Measurements from ENCODE around the gene KRTAP10-2. TPM values are rescaled to one million over a fixed set of nuclear protein-coding genes. Genes with fewer than 3 reads are reported as not detected.
A peak's percentile ranks its signal among the peaks of the same experiment; 100 is the strongest.
"Not testable (repeated sequence)": the region's sequence is repeated elsewhere in the genome, so short reads cannot be mapped to it uniquely, and the experiment has no call there.

KRTAP10-2 gene
- total RNA-seq, 2 experiments from 2014 or later, result not detected

DNA sequence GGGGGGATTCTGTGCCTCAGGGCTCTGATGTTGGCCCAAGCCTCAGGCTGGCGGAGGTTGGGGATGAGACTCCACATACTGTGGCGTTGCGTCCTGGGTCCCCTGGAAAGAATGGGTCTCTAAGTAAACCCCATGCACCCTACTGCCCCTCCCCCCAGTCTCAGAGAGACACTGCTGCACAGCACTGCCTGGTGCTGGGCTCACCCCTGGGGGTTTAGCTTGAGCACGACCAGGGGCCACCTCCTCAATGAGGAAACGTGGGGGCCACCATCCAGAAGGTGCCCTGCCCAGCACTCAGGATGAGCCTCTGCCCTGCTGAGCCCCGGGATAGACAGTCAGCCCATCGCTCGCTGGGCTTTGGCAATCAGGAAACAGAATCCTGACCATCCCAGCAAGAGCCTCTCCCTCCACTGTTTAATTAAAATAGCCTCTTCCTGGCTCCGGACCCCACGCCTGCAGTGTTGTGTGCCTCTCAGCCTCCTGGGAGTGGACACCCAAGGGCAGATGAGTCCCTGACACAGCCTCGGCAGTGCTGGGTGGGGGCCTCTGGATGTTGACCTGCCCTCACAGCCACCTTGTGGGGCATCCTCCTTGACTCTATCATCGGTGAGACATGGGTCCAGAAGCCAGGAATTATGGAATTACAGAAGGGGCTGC lies 18.7 kb upstream of the KRTAP10-2 start:
- H3K27ac Mint-ChIP-seq, result no peak overlapping the region
- POLR2A ChIA-PET, result no interaction called here
- H3K4me3 Mint-ChIP-seq, result no peak overlapping the region
- peaks cover 5% of the 10 kb centered on the region for H3K4me1 Mint-ChIP-seq (ENCODE audit: low read depth)
- CTCF ChIA-PET, result no interaction called here
- no peaks in the 10 kb centered on the region for H3K36me3 Mint-ChIP-seq (ENCODE audit: low read depth)
- H3K9me3 Mint-ChIP-seq (ENCODE audit: insufficient read depth), result no peaks in the 10 kb centered on the region
- peak; percentile 11 for DNase-seq
- ATAC-seq, result no peak
- peaks cover 2% of the 10 kb centered on the region for H3K27me3 Mint-ChIP-seq (ENCODE audit: low read depth)

DNA sequence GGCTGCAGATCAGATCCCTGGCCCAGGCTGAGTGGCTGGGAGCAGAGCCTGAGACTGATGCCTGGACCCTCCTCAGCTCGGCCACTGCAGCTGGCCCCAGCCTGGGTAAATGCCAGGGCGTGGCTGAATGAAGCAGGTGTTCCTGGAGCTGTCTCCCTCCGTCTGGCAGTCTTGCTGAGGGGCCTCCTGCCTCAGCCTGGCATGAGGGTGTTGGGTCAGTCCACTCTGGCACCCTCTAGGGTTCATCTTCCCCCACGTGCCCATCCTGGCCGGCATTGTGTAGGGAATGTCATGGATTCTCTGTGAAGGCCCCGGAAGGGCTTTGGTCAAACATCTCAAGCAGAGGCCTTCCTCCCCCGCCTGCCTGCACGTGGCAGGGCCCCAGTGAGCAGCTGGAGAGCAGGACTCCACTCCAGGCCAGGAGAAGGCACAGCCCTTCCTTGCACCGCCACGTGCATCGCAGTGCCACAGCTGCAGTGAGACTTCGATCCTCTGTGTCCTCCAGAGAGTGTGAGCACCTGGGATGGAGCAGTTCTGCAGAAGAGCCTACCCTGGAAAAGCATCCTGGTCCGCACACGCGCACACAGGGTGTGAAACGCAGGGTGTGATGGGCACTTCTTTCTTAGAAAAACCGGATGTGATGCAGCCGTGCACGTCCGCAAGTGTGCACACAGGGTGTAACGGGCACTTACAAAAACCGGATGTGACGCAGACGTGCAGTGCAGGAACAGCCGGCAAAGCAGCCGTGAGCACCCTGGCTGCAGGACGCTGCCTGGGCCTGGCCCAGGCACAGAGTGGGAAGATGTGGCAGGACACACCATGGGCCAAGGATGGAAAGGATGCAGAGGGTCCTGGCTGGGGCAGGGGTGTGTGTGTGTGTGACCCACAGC lies 17.6 kb upstream of the KRTAP10-2 start:
- H3K27me3 Mint-ChIP-seq (ENCODE audit: low read depth), result no peaks in the 10 kb centered on the region
- H3K36me3 Mint-ChIP-seq (ENCODE audit: low read depth), result peaks cover under 1% of the 10 kb centered on the region
- ChIA-PET CTCF (no interaction called here), POLR2A (no interaction called here)
- no peak overlapping the region for H3K4me3 Mint-ChIP-seq
- peak; percentile 10 for DNase-seq
- no peak for ATAC-seq
- no peaks in the 10 kb centered on the region for H3K9me3 Mint-ChIP-seq (ENCODE audit: insufficient read depth)
- H3K4me1 Mint-ChIP-seq (ENCODE audit: low read depth), result peaks cover 12% of the 10 kb centered on the region
- no peak overlapping the region for H3K27ac Mint-ChIP-seq

DNA sequence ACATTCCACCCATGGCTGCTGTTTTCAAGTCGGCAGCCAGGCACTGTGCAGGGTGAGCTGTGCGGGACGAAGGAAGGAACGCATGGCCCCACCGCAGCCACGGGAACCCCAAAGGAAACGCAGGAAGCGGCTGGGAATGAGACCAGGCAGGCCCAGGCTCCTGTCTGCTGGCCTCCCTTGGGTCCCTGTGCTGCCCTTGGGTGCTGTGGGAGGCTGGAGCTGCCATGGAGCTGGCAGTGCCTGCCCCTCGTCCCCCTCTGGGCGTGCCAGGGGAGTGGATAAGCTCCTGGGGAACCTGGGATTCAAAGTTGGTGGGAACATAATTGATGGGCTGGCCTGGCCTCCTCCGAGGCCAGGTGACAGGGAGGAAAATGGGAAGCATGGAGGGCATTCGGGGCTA lies 17.0 kb upstream of the KRTAP10-2 start:
- Mint-ChIP-seq H3K27ac (no peak overlapping the region), H3K4me3 (no peak overlapping the region), H3K9me3 (ENCODE audit: insufficient read depth) (no peaks in the 10 kb centered on the region), H3K36me3 (ENCODE audit: low read depth) (peaks cover 3% of the 10 kb centered on the region), H3K27me3 (ENCODE audit: low read depth) (no peaks in the 10 kb centered on the region), H3K4me1 (ENCODE audit: low read depth) (peaks cover 12% of the 10 kb centered on the region)
- ATAC-seq (no peak), DNase-seq (no peak)
- CTCF ChIA-PET, result interaction anchor here (1.0 kb wide), 1 partner anchor 225 kb away, joined by 3 read pairs; no protein-coding TSS in a partner anchor
- POLR2A ChIA-PET, result interaction anchor here (0.6 kb wide), 1 partner anchor 21 kb away, joined by 3 read pairs; no protein-coding TSS in a partner anchor

DNA sequence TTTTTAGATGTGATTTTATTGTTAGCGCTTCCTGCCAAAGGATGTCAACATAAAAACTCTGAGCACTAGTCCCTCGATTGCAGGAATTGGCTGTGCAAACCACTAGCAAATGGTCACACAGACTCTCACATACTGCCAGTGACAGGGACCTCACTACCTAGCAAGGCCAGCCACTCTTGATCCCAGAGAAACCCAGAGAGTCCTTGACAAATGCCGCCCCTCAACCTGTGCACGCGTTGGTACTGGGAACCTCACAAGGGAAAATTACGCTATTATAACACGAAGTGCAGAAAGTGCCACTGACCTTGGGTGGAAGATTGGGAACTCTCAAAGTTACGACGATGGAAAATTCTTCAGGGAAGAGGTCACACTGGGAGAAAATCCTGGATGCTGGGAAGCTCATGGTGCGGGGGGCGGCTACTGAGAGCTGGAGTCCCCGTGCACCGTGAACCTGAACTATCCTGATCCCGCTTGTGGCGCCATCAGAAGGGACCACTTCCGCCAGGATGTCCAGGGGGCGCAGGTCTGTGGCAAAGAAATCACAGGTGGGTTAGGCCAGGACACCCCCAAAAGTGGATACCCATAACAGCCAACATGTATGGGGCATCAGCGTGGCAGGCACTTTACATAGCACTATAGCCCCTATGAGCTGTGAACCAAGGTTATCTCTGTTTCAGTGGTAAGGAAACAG lies 16.3 kb upstream of the KRTAP10-2 start:
- ChIA-PET POLR2A (interaction anchor here (0.6 kb wide), 1 partner anchor 21 kb away, joined by 3 read pairs; no protein-coding TSS in a partner anchor), CTCF (interaction anchor here (1.0 kb wide), 1 partner anchor 225 kb away, joined by 3 read pairs; no protein-coding TSS in a partner anchor)
- Mint-ChIP-seq H3K4me1 (ENCODE audit: low read depth) (peaks cover 12% of the 10 kb centered on the region), H3K9me3 (ENCODE audit: insufficient read depth) (peaks cover under 1% of the 10 kb centered on the region), H3K27me3 (ENCODE audit: low read depth) (no peaks in the 10 kb centered on the region), H3K27ac (no peak overlapping the region), H3K4me3 (no peak overlapping the region), H3K36me3 (ENCODE audit: low read depth) (peaks cover 3% of the 10 kb centered on the region)
- ATAC-seq, result no peak
- DNase-seq, result no peak

DNA sequence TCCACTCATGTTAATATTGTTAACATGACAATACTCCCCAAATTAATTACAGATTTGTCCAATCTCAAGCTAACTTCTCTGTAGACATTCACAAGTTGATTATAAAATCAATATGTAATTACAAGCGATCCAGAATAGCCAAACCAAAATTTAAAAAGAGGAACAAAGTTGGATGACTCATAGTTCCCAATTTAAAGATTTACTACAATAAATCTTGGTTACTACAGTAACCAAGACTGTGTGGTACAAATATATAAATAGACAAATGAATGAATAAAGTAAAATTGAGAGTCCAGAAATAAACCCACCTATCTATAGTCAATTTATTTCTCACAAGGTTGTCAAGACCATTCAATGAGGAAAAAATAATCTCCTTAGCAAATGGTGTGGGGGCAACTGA lies 15.1 kb upstream of the KRTAP10-2 start:
- peaks cover 12% of the 10 kb centered on the region for H3K4me1 Mint-ChIP-seq (ENCODE audit: low read depth)
- H3K36me3 Mint-ChIP-seq (ENCODE audit: low read depth), result peaks cover 3% of the 10 kb centered on the region
- H3K4me3 Mint-ChIP-seq, result no peak overlapping the region
- no peak for ATAC-seq
- no peak for DNase-seq
- ChIA-PET POLR2A (no interaction called here), CTCF (no interaction called here)
- H3K9me3 Mint-ChIP-seq (ENCODE audit: insufficient read depth), result peaks cover 12% of the 10 kb centered on the region
- peaks cover 3% of the 10 kb centered on the region for H3K27me3 Mint-ChIP-seq (ENCODE audit: low read depth)
- no peak overlapping the region for H3K27ac Mint-ChIP-seq

DNA sequence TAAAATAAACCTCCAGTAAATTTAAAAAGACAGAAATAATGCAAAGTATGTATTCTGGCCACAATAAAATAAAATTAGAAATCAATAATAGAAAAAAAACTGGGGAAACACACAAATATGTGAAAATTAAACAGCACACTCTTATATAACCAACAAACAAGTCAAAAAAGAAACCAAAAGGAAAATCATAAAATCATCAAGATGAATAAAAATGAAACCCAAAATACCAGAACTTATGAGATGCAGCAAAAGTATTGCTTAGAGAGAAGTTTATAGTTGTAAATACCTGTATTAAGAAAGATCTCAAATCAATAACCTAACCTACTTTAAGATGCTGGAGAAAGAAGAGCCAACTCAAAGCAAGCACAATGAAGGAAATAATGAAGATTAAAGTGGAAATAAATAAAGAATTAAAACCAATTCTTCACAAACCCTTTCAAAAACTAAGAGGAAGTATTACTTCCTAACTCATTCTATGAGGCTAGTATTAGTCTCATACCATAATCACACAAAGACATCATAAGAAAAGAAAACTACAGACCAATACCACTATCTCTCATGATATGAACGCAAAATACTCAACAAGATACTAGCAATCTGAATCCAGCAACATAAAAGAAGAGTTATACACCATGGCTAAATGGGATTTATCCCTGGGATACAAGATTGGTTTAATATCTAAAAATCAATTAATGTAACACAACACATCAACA lies 13.7 kb upstream of the KRTAP10-2 start:
- Mint-ChIP-seq H3K4me1 (ENCODE audit: low read depth) (peaks cover 12% of the 10 kb centered on the region), H3K27me3 (ENCODE audit: low read depth) (peaks cover 9% of the 10 kb centered on the region), H3K27ac (peak overlapping the region; percentile 79), H3K36me3 (ENCODE audit: low read depth) (peaks cover 3% of the 10 kb centered on the region), H3K9me3 (ENCODE audit: insufficient read depth) (peaks cover 17% of the 10 kb centered on the region), H3K4me3 (no peak overlapping the region)
- ChIA-PET POLR2A (no interaction called here), CTCF (no interaction called here)
- no peak for ATAC-seq
- DNase-seq, result no peak

DNA sequence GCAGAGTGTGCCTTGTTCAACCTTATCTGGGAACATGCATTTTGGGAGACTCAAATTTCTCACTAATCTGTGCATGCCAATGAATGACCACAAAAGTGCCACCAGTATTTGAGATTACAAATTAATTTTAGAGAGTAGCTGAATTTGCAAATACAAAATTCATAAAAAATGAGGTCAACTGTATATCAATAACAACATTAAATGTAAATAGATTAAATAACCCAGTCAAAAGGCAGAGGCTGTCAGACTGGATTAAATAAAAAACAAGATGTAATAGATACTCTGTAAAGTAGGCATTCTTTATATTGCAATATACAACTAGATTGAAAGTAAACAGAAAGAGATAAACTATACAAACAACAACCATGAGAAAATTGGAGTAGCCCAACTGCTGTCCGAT lies 12.8 kb upstream of the KRTAP10-2 start:
- CTCF ChIA-PET, result no interaction called here
- Mint-ChIP-seq H3K27me3 (ENCODE audit: low read depth) (peaks cover 14% of the 10 kb centered on the region), H3K27ac (no peak overlapping the region), H3K36me3 (ENCODE audit: low read depth) (peaks cover 3% of the 10 kb centered on the region), H3K4me3 (no peak overlapping the region), H3K9me3 (ENCODE audit: insufficient read depth) (peaks cover 17% of the 10 kb centered on the region), H3K4me1 (ENCODE audit: low read depth) (peaks cover 12% of the 10 kb centered on the region)
- ATAC-seq (no peak), DNase-seq (no peak)
- POLR2A ChIA-PET, result no interaction called here

DNA sequence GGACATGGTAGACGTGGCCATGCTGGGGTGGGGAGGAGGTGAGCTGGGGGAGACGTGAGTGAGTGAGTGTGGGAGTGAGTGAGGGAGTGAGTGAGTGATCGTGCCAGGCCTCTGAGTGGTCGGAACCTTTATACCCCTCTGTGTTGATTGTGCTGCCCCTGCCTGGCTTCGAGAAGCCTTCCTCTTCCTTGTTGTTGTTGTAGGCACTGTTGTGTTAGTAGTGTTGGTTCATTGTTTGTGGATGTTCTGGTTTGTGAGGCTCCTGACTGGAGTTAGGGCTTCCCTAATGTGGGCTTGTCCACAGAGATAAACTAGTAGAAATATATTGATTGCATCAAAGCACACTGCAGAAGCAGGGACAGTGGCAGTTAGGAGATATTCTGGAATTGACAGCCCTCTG lies 7.4 kb upstream of the KRTAP10-2 start, which contains the start of gene KRTAP10-3:
Gene KRTAP10-3 (minus strand): TSS at position 101 of the 400 bp plus-strand sequence. CDS start 80 bp downstream, at position 21.
- ChIA-PET CTCF (no interaction called here), POLR2A (interaction anchor here (0.7 kb wide), 1 partner anchor 176 kb away, joined by 4 read pairs; no protein-coding TSS in a partner anchor)
- Mint-ChIP-seq H3K36me3 (ENCODE audit: low read depth) (no peaks in the 10 kb centered on the region), H3K9me3 (ENCODE audit: insufficient read depth) (peaks cover 17% of the 10 kb centered on the region), H3K4me3 (no peak within 1 kb of the TSS), H3K27me3 (ENCODE audit: low read depth) (peaks cover 21% of the 10 kb centered on the region), H3K27ac (no peak within 1 kb of the TSS), H3K4me1 (ENCODE audit: low read depth) (no peaks in the 10 kb centered on the region)
- ATAC-seq, result no peak
- no peak for DNase-seq

DNA sequence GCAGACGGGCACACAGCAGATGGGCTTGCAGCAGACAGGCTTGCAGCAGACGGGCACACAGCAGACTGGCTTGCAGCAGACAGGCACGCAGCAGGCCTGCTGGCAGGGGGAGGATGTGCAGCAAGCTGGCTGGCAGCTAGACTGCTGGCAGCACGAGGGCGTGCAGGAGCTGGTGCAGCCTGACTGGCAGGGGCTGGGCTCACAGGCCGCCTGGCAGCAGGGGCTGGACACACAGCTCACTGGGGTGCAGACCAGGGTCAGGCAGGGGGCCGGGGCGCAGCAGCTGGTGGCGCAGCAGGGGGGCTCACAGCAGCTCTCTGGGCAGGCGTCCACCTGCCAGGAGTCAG lies 7.0 kb upstream of the KRTAP10-2 start:
- DNase-seq; CTCF ChIA-PET; H3K27ac Mint-ChIP-seq; H3K36me3 Mint-ChIP-seq (ENCODE audit: low read depth); H3K4me3 Mint-ChIP-seq; H3K4me1 Mint-ChIP-seq (ENCODE audit: low read depth); ATAC-seq: not testable (repeated sequence)
- POLR2A ChIA-PET, result interaction anchor here (0.7 kb wide), 1 partner anchor 177 kb away, joined by 4 read pairs; no protein-coding TSS in a partner anchor
- peaks cover 17% of the 10 kb centered on the region for H3K9me3 Mint-ChIP-seq (ENCODE audit: insufficient read depth)
- peaks cover 21% of the 10 kb centered on the region for H3K27me3 Mint-ChIP-seq (ENCODE audit: low read depth)

DNA sequence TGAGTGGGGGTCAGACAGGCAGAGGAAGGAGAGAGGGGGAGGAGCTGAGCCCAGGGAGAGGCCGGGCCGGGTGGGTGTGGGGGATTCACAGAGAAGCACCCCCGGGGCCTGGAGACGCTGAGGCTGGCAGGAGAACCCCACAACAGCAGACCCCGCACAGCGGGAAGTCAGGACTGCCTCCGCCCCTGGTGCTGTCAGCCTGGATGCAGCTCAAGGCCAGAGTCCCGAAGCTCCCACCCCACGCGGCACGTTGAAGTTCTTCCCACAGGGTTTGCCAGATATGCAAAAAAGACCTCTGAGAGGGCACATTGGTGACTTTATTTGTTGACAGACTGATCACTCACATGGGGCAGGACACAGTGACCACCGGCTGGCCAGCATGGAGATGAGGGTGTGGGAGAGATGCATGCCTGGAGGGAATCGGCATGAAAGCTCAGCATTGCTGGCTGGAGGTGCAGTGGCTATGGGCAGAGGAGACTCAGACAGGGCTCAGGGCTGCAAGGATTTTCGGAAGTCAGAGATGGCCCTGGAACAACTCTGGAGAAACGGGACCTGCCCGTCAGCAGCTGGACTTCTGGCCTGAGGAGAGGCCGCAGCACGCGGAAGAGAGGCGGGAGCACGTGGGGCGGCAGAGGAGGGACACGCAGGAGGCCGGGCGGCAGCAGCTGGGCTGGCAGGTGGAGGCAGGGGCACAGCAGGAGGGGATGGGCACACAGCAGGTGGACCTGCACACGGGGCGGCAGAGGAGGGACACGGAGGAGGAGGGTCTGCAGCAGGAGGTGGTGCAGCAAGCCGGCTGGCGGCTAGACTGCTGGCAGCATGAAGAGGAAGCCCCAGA lies 6.4 kb upstream of the KRTAP10-2 start:
- peaks cover 21% of the 10 kb centered on the region for H3K27me3 Mint-ChIP-seq (ENCODE audit: low read depth)
- peaks cover 17% of the 10 kb centered on the region for H3K9me3 Mint-ChIP-seq (ENCODE audit: insufficient read depth)
- H3K4me1 Mint-ChIP-seq (ENCODE audit: low read depth), result no peaks in the 10 kb centered on the region
- ChIA-PET POLR2A (no interaction called here), CTCF (interaction anchor here (1.2 kb wide), 1 partner anchor 47 kb away, joined by 3 read pairs; no protein-coding TSS in a partner anchor)
- DNase-seq (peak; percentile 13), ATAC-seq (no peak)
- H3K36me3 Mint-ChIP-seq (ENCODE audit: low read depth), result no peaks in the 10 kb centered on the region
- no peak overlapping the region for H3K27ac Mint-ChIP-seq
- H3K4me3 Mint-ChIP-seq, result no peak overlapping the region

DNA sequence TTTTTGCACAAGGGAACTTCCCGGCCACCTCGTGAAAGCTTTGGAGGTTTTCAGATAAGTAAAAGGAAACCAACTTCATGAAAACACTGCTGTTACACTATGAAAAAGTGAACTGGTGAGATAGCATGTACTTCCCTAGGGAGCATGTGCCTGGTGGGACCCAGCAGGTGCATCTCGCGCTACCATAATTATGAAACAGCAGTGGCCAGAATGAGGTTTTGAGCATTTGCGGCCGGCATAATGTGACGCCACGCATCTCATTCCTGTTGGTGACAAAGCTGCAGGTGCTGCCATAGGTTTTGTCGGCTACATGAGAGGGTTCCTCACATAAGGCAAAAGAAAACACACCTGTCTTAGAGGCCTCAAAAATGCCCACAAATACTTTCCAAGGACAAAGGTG lies 5.6 kb upstream of the KRTAP10-2 start:
- Mint-ChIP-seq H3K9me3 (ENCODE audit: insufficient read depth) (peaks cover 9% of the 10 kb centered on the region), H3K27me3 (ENCODE audit: low read depth) (peaks cover 18% of the 10 kb centered on the region), H3K4me1 (ENCODE audit: low read depth) (no peaks in the 10 kb centered on the region), H3K27ac (no peak overlapping the region), H3K4me3 (no peak overlapping the region), H3K36me3 (ENCODE audit: low read depth) (no peaks in the 10 kb centered on the region)
- DNase-seq (no peak), ATAC-seq (no peak)
- ChIA-PET POLR2A (no interaction called here), CTCF (interaction anchor here (1.2 kb wide), 1 partner anchor 46 kb away, joined by 3 read pairs; no protein-coding TSS in a partner anchor)
